ENCODE results near the gene PLPPR1.
A peak's percentile ranks its signal among the peaks of the same experiment; 100 is the strongest.
"Not testable (repeated sequence)": the region's sequence is repeated elsewhere in the genome, so short reads cannot be mapped to it uniquely, and the experiment has no call there.

PLPPR1 gene

GRCh38 chr9:101126556-101126955 lies 98.0 kb downstream of the PLPPR1 start:
- Histone ChIP-seq H4K20me1 (ENCODE audit: insufficient read depth, low read length) (no peaks in the 10 kb centered on the region), H3K4me1 (ENCODE audit: low read length) (0 out of 2 replicates have a peak, but pooled peaks cover 7% of the 10 kb centered on the region), H3K79me2 (ENCODE audit: low read length) (no peaks in the 10 kb centered on the region), H3K27me3 (replicated peaks; ENCODE audit: insufficient read depth, low read length) (no peaks in the 10 kb centered on the region), H3K9me2 (replicated peaks; ENCODE audit: insufficient read depth, low read length) (no peaks in the 10 kb centered on the region), H3K9ac (ENCODE audit: low read length) (peak overlapping the region; percentile 7; the same call in 1 of the 2 replicates), H3K36me3 (replicated peaks; ENCODE audit: insufficient read depth, low read length) (no peaks in the 10 kb centered on the region), H3K9me3 (replicated peaks; ENCODE audit: insufficient read depth, low read length) (no peaks in the 10 kb centered on the region), H3K4me3 (ENCODE audit: low read length) (peak overlapping the region; percentile 34), H2AFZ (ENCODE audit: low read length) (peak overlapping the region; percentile 91), H3K4me2 (ENCODE audit: low read depth, low read length) (peak overlapping the region; percentile 61; the same call in 1 of the 2 replicates), H3F3A (ENCODE audit: insufficient read depth, low read length) (no peaks in the 10 kb centered on the region), H3K27ac (ENCODE audit: low read length) (peak overlapping the region; percentile 6; the same call in 1 of the 2 replicates)
- TF ChIP-seq CTCF (IDR thresholded peaks at IDR 0.05; ENCODE audit: low read length) (peak; percentile 34), EZH2phosphoT487 (IDR thresholded peaks at IDR 0.05; ENCODE audit: low read length) (no peak)
- DNase-seq: peak; percentile 67

DNA sequence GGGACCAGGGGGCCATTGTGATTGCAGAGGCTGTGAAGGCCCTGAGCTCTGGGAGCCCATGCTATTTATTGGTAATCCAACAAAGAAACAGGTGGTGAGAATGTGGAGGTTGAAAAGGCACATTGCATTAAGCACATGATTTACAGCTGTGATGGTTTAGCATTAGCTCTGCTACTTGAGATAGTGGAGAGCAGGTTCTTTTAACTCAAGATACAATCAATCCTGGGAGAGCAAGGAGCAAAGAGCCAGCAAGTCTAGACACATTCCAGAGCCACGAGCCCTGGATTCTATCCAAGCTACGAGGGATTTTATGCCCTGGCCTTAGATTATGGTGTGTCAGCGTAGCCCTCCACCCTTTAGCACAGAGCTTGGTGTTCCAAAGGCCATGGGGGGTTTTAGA lies 98.8 kb downstream of the PLPPR1 start:
- not testable (repeated sequence) for H3K9ac ChIP-seq (ENCODE audit: low read length); H3F3A ChIP-seq (ENCODE audit: insufficient read depth, low read length); H3K36me3 ChIP-seq (replicated peaks; ENCODE audit: insufficient read depth, low read length); H3K27ac ChIP-seq (ENCODE audit: low read length); H3K9me3 ChIP-seq (replicated peaks; ENCODE audit: insufficient read depth, low read length); H3K4me3 ChIP-seq (ENCODE audit: low read length); H3K4me1 ChIP-seq (ENCODE audit: low read length); H3K9me2 ChIP-seq (replicated peaks; ENCODE audit: insufficient read depth, low read length); H3K27me3 ChIP-seq (replicated peaks; ENCODE audit: insufficient read depth, low read length); H3K79me2 ChIP-seq (ENCODE audit: low read length); H4K20me1 ChIP-seq (ENCODE audit: insufficient read depth, low read length); H3K4me2 ChIP-seq (ENCODE audit: low read depth, low read length); DNase-seq; H2AFZ ChIP-seq (ENCODE audit: low read length)

DNA sequence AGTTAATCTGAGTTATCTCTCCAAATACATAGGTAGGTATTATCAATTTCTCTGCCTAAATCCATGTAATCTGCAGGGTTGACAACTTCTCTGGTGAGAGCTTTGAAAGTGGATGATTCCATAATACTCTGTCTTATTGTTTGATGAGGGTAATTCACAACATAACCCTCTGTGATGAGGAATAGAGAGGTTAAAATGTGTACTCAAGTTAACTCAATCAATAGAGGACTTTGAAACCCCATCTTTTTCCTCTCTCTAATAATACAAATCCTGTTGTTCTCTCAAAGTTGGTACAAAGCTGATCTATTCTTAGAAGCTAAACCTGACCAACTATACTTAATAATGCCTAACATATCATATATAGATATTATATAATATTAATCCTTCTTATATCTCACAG lies 100.1 kb downstream of the PLPPR1 start:
- H3K36me3 ChIP-seq (replicated peaks; ENCODE audit: insufficient read depth, low read length): no peaks in the 10 kb centered on the region
- H3K9me2 ChIP-seq (replicated peaks; ENCODE audit: insufficient read depth, low read length): no peaks in the 10 kb centered on the region
- no peaks in the 10 kb centered on the region for H3K27me3 ChIP-seq (replicated peaks; ENCODE audit: insufficient read depth, low read length)
- H4K20me1 ChIP-seq (ENCODE audit: insufficient read depth, low read length): no peaks in the 10 kb centered on the region
- no peak overlapping the region for H3K4me3 ChIP-seq (ENCODE audit: low read length)
- no peak for DNase-seq
- no peak for TF ChIP-seq CTCF (IDR thresholded peaks at IDR 0.05; ENCODE audit: low read length)
- no peak for TF ChIP-seq EZH2phosphoT487 (IDR thresholded peaks at IDR 0.05; ENCODE audit: low read length)
- no peak for TF ChIP-seq EZH2 (optimal IDR thresholded peaks at IDR 0.05; ENCODE audit: low read depth, low read length)
- 0 out of 2 replicates have a peak, but pooled peaks cover 7% of the 10 kb centered on the region for H3K4me1 ChIP-seq (ENCODE audit: low read length)
- H3K9ac ChIP-seq (ENCODE audit: low read length): no peak overlapping the region
- H3F3A ChIP-seq (ENCODE audit: insufficient read depth, low read length): no peaks in the 10 kb centered on the region
- H3K27ac ChIP-seq (ENCODE audit: low read length): no peak overlapping the region
- H3K4me2 ChIP-seq (ENCODE audit: low read depth, low read length): no peak overlapping the region
- H2AFZ ChIP-seq (ENCODE audit: low read length): no peak overlapping the region
- no peaks in the 10 kb centered on the region for H3K79me2 ChIP-seq (ENCODE audit: low read length)
- H3K9me3 ChIP-seq (replicated peaks; ENCODE audit: insufficient read depth, low read length): no peaks in the 10 kb centered on the region

- no peak overlapping the region for H3K27ac ChIP-seq (ENCODE audit: low read length)
- no peaks in the 10 kb centered on the region for H3K27me3 ChIP-seq (replicated peaks; ENCODE audit: insufficient read depth, low read length)
- H4K20me1 ChIP-seq (ENCODE audit: insufficient read depth, low read length): no peaks in the 10 kb centered on the region
- no peak overlapping the region for H3K9ac ChIP-seq (ENCODE audit: low read length)
- 0 out of 2 replicates have a peak, but pooled peaks cover 7% of the 10 kb centered on the region for H3K4me1 ChIP-seq (ENCODE audit: low read length)
- no peak overlapping the region for H3K4me2 ChIP-seq (ENCODE audit: low read depth, low read length)
- no peaks in the 10 kb centered on the region for H3K9me3 ChIP-seq (replicated peaks; ENCODE audit: insufficient read depth, low read length)
- no peaks in the 10 kb centered on the region for H3K36me3 ChIP-seq (replicated peaks; ENCODE audit: insufficient read depth, low read length)
- H3K79me2 ChIP-seq (ENCODE audit: low read length): no peaks in the 10 kb centered on the region
- no peaks in the 10 kb centered on the region for H3F3A ChIP-seq (ENCODE audit: insufficient read depth, low read length)
- no peak for DNase-seq
- no peak overlapping the region for H2AFZ ChIP-seq (ENCODE audit: low read length)
- no peak for TF ChIP-seq EZH2 (optimal IDR thresholded peaks at IDR 0.05; ENCODE audit: low read depth, low read length)
- no peak for TF ChIP-seq EZH2phosphoT487 (IDR thresholded peaks at IDR 0.05; ENCODE audit: low read length)
- no peak for TF ChIP-seq CTCF (IDR thresholded peaks at IDR 0.05; ENCODE audit: low read length)
- no peaks in the 10 kb centered on the region for H3K9me2 ChIP-seq (replicated peaks; ENCODE audit: insufficient read depth, low read length)
- H3K4me3 ChIP-seq (ENCODE audit: low read length): no peak overlapping the region
Observed at GRCh38 chr9:101130054-101130453, 101.5 kb downstream of the PLPPR1 start.
